GM04504 (cell line): Measurements from ENCODE around the gene ZAP70.

ENCODE experiments used
- DNase-seq: peaks from one replicate; pipeline ENCODE4 v3.0.0-alpha.2; 2012; ENCODE audit warnings: low read depth

ZAP70 gene

GRCh38 chr2:97734061-97735051 is 21.0 kb downstream of the ZAP70 start:
- DNase-seq = no peak

- no peak for DNase-seq
Observed at GRCh38 chr2:97735161-97735561, 21.8 kb downstream of the ZAP70 start.

- no peak for DNase-seq
Observed at GRCh38 chr2:97736185-97736584, 22.8 kb downstream of the ZAP70 start.

GRCh38 chr2:97736608-97737330 is 23.4 kb downstream of the ZAP70 start:
- no peak for DNase-seq

- no peak for DNase-seq
Observed at GRCh38 chr2:97737421-97738178, 24.2 kb downstream of the ZAP70 start.

GRCh38 chr2:97738179-97739019 is 25.0 kb downstream of the ZAP70 start:
- no peak for DNase-seq

GRCh38 chr2:97739020-97739892 is 25.9 kb downstream of the ZAP70 start:
- DNase-seq = no peak

- DNase-seq = no peak
Observed at GRCh38 chr2:97739893-97740245, 26.5 kb downstream of the ZAP70 start.

- no peak for DNase-seq
Observed at GRCh38 chr2:97740590-97741182, 27.3 kb downstream of the ZAP70 start.

- no peak for DNase-seq
Observed at GRCh38 chr2:97741251-97741650, 27.9 kb downstream of the ZAP70 start.

GRCh38 chr2:97741686-97742085 is 28.3 kb downstream of the ZAP70 start:
- no peak for DNase-seq

- DNase-seq = no peak
Observed at GRCh38 chr2:97742381-97742847, 29.0 kb downstream of the ZAP70 start.

- no peak for DNase-seq
Observed at GRCh38 chr2:97743913-97744312, 30.5 kb downstream of the ZAP70 start.

- DNase-seq = no peak
Observed at GRCh38 chr2:97745474-97746174, 32.2 kb downstream of the ZAP70 start.

- no peak for DNase-seq
Observed at GRCh38 chr2:97747285-97747684, 33.9 kb downstream of the ZAP70 start.

- DNase-seq = peak; percentile 63
Observed at GRCh38 chr2:97747716-97748115, 34.3 kb downstream of the ZAP70 start.

- no peak for DNase-seq
Observed at GRCh38 chr2:97749581-97749980, 36.2 kb downstream of the ZAP70 start.

- no peak for DNase-seq
Observed at GRCh38 chr2:97750017-97750416, 36.6 kb downstream of the ZAP70 start.

GRCh38 chr2:97751752-97752151 is 38.4 kb downstream of the ZAP70 start:
- DNase-seq = no peak
